Stimulated activated CD8-positive, alpha-beta memory T cell treated with anti-CD3 and anti-CD28 coated beads, Interleukin-15, amount 100 ng/mL, for 4 hours (primary cell): Measurements from ENCODE around the gene IGFBP2.
"Not testable (repeated sequence)": the region's sequence is repeated elsewhere in the genome, so short reads cannot be mapped to it uniquely, and the experiment has no call there.

Experiments used
- DNase-seq, 2 donors: peaks; one replicate each; pipeline ENCODE4 v3.0.0-alpha.2; 2020; ENCODE audit warnings: low read depth in 2 of 2

The IGFBP2 gene, protein sequence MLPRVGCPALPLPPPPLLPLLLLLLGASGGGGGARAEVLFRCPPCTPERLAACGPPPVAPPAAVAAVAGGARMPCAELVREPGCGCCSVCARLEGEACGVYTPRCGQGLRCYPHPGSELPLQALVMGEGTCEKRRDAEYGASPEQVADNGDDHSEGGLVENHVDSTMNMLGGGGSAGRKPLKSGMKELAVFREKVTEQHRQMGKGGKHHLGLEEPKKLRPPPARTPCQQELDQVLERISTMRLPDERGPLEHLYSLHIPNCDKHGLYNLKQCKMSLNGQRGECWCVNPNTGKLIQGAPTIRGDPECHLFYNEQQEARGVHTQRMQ

DNA sequence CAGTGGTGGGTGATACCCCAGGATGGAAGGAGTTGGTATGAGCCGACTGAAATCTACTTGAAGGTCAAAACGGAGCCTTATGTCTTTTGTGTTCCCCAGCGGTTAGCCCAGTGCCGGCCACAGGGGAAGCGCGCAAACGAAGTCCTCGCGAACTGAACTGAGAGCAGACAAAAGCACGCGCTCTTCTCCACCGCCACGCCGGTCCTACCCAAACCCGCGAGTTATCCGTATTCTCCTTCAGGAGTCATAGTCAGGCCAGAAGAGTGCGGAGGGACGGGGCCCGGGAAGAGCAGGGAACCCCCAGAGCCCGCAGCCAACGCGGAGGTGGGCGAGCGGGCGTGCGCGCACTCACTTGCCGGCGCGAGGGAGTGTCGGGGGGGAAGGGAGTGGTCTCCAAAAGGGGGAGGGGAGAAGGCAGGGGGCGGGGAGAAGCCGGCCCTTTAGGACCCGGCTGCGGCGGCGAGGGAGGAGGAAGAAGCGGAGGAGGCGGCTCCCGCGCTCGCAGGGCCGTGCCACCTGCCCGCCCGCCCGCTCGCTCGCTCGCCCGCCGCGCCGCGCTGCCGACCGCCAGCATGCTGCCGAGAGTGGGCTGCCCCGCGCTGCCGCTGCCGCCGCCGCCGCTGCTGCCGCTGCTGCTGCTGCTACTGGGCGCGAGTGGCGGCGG lies at the start of gene IGFBP2:
IGFBP2 (plus strand) TSS at position 469 of the 664 bp plus-strand sequence; CDS start at position 573, 104 bp downstream.
- DNase-seq = peak in 1 of 2 donors; percentile 13

DNA sequence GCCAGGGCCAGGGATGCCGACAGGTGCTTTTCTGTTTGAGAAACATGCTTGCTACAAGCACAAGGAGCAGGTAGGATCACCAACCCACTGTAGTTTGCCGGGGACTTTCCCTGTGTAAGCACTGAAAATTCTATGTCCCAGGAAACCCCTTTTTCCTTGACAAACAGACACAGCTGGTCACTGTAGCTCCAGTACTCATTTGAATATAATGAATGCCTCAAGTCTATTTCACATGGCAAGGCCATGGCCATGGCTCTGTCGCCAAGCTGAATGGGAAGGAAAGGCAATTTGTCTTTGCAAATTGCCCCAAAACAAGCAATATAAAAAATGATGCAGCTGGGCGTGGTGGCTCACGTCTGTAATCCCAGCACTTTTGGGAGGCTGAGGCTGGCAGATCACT lies 49.6 kb upstream of the IGFBP2 start:
- no peak for DNase-seq

DNA sequence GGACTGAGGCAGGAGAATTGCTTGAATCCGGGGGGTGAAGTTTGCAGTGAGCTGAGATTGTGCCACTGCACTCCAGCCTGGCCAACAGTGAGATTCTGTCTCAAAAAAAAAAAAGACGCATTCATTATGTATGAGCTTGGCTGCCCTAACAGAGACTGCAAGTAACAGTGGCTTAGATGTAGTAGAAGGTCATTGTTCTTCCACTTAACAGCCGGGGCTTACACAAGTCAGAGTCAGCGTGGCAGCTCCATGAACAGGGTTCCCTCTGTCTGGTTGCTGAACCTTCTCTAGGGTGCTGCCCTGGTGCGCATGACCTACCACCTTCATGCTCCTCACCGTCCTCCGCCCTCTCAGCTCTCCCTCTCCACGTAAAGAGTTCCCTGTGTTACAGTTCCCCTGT lies 49.1 kb upstream of the IGFBP2 start:
- no peak for DNase-seq

DNA sequence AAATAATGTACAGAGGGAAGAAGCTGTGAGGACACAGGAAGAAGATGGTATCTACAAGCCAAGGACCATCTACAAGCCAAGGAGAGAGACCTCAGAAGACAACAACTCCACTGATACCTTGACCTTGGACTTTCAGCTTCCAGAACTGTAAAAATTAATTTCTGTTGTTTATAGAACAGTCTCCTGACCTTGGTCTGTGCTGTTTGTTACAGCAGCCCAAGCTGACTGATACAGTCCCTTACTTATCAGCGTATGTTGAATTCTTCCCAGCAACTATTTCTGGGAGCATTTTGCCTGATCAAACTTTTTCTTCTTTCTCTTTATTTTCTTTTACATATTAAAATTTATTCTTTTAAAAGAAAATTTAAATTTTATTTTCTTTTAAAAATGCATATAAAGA lies 47.8 kb upstream of the IGFBP2 start:
- no peak for DNase-seq

DNA sequence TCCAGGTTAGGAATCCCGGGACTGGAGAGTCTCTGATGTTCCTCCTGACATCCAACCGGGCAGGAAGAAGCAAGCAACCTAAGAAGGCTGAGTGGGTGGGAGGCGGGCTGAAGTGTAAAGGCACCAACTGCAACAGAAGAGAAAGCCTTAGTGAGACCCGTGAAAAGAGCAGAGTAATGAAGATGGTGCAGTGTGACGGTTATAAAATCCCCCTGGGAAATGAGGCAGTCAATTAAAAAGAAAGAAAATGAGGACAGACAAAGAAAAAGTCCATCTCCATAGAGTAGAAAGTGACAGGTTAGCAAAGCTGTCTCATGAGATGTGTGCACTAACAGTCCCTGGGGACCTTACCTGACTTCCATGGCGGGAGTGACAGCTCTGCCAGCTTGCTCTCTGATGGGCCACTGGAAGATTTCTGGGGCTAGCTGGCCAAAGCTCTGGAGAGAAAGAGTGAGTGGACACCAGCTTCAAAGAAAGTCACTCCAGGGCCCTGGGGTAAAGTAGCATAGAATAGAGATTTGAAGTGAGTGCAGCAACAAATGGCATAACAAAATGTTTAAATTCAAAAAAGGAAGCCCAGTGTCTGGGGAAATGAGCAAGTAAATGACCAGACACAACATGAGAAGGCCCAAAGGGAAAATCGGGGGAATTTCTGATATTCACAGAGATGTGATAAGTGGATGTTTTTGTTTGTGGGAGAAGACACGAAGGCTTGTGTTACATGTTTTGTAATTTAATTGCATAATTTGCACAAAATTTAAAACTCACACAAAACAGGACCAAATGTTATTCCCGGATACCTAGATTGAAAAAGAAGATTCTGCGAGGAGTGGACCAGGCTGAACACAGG lies 44.1 kb upstream of the IGFBP2 start:
- no peak for DNase-seq

DNA sequence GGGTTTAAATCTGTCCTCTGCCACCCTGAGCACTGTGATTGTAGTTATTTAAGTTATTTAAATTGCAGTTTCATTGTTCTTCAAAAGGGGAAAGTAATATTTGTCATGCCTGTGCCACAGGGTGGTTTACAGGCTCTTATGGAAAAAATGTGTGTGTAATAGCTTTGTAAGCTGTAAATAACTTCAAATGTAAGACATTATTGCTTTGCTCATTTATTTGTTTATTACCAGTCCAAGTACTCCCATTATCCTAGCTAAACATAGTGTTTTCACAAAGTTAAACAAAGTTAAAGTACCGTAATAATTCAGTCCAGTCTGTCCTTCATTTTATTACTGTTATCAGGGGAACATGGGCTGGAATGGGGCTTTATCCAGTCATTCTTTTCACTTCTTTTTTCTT lies 43.4 kb upstream of the IGFBP2 start:
- no peak for DNase-seq

DNA sequence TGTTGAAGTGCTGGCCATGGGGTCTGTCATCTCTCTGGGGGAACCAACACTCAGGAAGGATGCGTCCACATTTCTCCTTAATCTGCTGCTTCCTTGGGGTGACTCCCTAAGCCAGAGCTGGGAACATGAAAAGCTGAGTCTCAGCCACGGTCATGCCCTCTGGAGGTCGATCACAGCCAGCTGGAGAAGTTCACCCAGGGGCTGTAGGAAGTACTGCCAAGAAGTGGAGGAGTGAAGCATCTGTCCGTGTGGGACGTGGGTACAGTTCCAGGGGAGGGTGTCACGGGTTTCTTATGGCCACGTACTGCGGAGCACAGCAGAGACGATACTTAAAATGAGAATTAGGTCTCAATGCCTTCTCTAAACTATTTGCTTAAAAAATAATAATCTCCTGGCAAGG lies 42.4 kb upstream of the IGFBP2 start:
- DNase-seq = no peak

DNA sequence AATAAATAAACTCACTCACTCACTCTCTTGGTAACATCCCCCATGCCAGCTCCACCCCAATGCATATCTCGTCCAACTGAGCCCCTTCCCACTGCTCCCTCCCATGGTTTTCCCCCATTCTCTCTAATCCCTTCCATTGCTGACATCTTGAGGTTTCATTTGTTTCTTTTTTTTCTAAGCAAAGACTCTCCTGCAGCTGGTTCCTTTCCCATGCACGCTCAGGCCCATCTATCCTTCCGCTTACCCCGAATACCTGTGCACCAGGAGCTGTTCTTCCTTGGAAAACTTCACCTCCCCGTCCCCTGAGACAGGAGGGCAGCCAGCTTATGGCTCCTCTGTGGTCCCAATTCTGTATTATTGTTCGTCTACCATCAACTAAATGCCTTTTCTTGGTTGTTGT lies 41.7 kb upstream of the IGFBP2 start:
- no peak for DNase-seq

DNA sequence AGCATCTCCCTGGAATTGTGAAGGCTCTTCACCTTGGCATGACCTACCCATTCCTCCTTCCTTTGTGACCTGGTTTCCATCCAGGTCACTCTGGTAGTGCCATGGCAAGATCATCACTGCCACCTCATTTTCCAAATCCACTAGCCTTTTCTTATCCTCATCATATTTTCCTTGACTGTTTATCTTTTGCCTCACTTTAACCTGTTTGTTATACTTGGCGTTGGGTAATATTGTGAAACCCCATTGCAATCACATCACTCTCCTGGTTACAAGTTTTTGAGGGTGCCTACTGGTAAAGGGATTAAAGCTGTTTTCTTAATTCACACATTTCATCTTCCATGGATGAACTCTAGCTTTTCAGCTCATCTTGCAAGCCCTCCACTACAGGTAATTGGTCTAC lies 39.1 kb upstream of the IGFBP2 start:
- DNase-seq = no peak

DNA sequence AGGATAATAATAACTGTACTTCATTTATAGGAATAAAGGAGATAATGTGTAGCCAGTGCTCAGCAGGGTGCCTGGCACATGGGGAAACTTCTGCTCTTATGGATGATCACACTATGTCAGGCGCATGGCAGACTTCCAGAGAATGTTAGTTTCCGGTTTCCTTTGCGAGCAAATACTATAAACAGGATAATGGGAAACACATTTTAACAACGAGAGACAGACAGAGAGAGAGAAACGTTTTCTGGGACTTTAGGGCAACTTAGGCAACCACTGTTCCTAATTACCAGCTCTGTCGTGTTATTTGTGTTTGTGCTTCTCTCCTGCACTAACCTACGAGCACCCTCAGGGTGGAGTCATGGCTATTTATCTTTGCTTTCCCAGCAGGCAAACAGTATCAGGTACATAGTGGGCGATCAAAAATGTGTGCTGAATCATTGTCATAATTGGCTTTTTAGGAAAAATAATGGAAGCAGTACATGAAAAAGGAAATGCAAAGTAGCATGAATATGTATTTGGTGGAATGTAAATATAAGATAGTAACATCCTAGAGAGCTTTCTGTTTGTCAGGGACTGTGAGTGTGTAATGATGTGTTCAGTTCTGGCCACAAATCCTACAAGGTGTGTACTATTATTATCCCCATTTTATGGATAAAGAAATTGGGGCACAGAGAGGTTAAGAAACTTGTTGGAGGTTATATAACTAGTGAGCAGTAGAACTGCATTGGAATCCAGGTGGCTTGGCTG lies 36.8 kb upstream of the IGFBP2 start:
- DNase-seq = no peak

DNA sequence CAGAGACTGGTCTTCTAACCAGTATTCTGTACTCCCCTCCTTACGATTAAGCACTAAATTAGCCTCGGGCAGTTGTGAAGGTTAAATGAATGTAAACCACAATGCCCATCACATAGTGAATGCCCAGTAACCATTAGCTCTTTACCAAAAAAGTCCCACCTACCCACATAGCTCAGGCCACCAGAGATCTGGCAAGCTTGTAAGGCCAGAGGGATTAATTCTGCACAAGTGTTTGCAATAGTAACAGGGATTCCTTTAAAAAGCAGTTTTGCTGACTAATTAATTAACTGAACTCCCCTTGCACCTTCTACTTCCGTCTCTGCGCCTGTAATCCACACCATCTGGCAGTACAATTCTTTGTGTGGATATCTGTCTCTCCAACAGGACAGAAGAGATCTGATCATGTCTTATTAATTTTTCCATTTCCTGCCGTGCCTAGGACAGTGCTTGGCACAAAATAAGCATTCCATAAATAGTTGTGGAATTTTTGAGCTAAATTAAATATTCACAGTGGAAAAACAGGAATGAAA lies 36.2 kb upstream of the IGFBP2 start:
- no peak for DNase-seq

DNA sequence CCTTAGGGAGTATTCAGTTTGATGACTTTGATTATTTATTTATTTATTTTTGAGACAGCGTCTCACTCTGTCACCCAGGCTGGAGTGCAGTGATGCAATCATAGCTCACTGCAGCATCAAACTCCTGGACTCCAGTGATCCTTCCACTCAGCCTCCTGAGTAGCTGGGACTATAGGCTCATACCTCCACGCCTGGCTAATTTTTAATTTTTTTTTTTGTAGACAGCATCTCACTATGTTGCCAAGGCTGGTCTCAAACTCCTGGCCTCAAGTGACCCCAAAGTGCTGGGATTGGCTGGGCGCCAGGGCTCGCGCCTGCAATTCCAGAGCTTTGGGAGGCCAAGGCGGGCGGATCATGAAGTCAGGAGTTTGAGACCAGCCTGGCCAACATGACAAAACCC lies 35.4 kb upstream of the IGFBP2 start:
- DNase-seq = not testable (repeated sequence)

DNA sequence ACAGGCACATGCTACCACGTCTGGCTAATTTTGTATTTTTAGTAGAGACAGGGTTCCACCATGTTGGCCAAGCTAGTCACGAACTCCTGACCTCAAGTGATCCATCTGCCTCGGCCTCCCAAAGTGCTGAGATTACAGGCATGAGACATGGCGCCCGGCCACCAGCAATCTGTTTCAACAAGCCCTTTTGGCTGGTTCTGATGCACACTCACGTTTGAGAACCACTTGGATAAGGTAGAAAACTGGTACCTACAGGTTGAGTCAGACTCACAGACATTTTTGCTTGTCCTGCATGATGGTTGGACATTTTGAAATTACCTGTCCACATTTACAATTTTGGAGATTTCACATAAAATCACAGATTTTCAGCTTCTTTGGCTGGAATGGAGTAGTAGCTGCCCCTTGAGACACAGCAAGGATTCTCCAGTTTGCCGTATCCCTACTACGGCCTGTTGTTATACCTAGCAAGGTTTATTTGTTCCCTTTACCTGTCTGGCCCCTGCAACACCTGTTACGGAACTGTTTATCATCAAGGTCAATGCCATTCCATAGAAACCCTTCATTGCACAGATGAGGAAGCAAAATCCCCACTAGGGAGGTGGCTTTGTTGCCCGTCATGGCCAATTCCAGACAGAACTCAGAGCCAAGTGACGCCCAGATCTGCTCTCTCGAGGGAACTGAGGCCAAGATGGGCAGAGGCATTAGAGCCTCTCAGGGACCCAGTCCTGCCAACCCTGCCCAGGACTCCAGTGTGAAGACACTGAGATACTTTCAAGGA lies 31.4 kb upstream of the IGFBP2 start:
- DNase-seq = no peak

DNA sequence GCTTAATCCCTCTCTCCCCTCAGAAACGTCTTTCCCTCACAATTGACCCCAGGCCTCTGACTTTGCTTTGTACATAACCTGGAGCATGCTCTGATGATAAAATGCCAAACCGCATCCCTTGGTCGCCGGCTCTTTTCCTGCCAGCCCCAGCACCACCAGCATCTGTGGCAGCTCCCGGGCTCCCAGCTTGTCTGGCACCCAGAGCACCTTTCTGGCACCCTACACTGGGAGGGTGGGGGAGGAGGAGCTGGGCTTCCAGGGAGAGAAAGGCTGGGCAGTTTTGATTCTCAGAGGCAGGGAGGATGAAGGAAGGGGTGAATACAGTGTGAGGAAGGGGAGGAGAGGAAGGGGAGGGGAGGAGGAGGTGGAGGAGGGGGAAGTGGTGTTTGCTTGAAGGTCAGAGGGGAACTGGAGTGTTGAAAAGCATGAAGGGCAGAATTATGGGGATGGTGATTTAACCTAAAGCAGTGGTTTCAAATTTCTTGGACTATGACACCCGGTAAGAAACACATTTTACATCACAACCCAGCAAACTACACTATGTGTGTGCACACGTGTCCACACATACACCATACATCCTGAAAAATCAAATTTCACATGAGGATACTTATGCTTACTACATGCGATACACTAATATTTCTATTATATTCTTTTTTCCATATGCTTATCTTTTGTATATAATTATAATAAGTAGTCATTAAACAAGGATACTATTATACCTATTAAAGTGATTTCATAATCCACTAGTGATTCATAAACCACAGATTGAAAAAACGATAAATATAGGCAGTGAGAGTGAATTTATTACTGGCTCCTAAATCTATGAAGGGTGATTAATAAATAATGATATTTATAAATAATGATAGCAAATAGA lies 30.0 kb upstream of the IGFBP2 start:
- no peak for DNase-seq

DNA sequence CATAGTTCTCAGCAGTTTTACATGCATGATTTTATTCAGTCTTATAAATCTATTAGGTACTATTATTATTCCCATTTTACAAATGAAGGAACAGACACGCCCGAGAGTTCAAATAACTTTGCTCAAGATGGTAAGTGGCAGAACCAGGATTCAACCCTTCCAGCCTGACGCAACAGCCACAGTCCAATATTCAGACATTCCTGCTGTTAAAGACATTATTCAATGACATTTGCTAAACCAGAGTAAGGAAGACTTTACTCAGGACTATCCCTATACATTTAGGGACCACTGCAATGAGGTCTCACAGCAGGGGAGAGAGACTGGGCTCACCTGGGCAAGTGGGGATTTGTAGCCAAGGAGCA lies 29.4 kb upstream of the IGFBP2 start:
- DNase-seq = no peak

DNA sequence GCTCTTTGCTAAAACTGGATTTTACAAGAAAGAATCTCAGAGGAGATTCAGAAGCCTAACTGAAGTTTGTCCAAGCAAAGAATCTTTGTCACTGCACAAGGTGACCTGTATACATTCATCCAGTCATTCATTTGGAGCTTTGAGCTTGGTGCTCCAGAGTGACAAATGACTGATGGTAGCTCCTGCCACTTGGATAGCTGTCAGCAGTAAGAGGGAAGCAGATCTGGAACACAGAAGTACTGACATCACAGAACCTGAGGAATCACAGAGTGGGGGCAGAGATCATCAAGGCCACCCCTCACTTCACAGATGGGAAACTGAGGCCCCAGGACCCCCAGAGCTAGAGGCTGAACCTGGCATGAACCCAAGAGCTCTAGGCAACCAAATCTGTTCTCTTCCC lies 28.8 kb upstream of the IGFBP2 start:
- DNase-seq = no peak

DNA sequence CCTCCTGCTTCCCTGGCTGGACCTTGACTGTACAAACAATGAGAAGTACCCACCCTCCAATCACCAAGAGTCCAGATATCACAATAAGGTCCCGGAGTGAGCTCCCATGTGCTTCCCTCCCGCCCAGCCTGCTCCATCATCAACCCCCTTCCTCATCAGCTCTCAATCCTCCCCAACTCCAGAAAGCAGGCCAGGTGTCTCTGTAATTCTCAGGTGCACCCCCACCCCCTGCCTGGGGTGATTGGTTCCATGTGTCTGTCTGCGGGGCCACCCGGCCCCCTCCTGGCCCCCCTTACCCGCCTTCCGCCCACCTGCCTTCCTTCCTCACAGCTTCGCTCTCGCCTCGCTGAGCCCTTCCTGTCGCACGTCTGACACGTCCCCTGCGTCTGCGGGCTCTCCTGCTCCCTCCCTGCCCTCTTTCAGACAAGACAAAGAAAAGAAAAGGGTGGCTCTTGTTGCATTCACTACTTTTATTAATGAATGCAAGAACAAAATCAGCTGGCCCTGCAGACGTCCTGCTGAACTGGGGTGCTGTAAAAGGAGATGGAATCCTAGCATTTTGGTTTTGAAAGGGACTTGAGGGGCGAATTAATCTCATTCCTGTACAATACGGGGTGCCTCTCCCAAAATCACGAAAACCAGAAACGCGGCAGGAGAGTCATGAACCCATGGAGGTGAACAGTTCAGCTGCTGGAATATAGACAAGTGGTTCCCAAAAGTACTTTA lies 26.5 kb upstream of the IGFBP2 start:
- DNase-seq = peak; percentile 14 to 23

DNA sequence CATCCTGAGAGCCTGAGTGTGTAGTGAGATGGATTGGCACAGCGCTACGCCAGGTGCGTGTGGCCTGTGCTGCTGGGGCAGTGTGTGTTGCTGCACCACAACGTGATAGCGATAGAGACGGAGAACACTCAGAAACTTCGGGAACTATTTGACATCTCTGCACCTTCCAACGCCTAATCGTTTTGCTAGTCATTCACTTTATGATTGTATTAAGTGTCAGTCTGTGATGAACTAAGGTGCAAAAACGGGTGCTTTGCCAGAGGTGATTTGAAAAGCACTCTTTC lies 26.0 kb upstream of the IGFBP2 start:
- DNase-seq = no peak

DNA sequence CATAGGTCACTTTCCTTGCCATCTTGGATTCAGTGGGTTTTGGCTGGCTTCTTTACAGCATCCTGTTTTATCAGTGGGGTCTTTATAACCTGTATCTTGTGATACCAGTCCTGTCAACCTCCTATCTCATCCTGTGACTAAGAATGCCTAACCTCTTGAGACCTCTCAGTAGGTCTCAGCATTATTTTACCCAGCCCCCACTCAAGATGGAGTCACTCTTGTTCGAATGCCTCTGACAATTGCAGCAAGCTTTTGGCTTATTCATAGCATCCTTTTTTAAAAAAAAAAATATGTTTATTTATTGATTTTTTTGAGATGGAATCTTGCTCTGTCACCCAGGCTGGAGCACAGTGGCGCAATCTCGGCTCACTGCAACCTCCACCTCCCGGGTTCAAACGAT lies 24.7 kb upstream of the IGFBP2 start:
- DNase-seq = no peak
